PFSK-1 (cell line): ENCODE data around the gene HACD2.

Experiments used
- FOXP2 ChIP-seq: optimal IDR thresholded peaks from 2 replicates; pipeline ENCODE3; 2011; ENCODE audit warnings: borderline replicate concordance, control low read depth, inconsistent platforms; ENCODE audit not compliant: insufficient read depth; ENCODE audit errors: extremely low read length, extremely low read depth
- POLR2AphosphoS5 ChIP-seq: IDR thresholded peaks from 2 replicates; pipeline ENCODE4 v1.6.1; 2012; ENCODE audit warnings: low read depth, mild to moderate bottlenecking, control low read depth, low read length, moderate library complexity
- REST ChIP-seq, 2 experiments: IDR thresholded peaks; 2 replicates each; pipeline versions ENCODE4 v1.6.1 to v1.8.0; 2011 to 2012; ENCODE audit warnings: low read depth in 2 of 2, low read length in 2 of 2, control low read depth in 1 of 2, inconsistent platforms in 1 of 2, mild to moderate bottlenecking in 1 of 2, moderate library complexity in 1 of 2; ENCODE audit not compliant: insufficient read depth in 1 of 2
- SIN3A ChIP-seq: IDR thresholded peaks from 2 replicates; pipeline ENCODE4 v1.6.1; 2012; ENCODE audit warnings: mild to moderate bottlenecking, low read length, moderate library complexity, borderline replicate concordance; ENCODE audit not compliant: insufficient read depth
- TAF1 ChIP-seq: IDR thresholded peaks from 2 replicates; pipeline ENCODE4 v1.6.1; 2012; ENCODE audit warnings: low read length, control low read depth, borderline replicate concordance; ENCODE audit not compliant: insufficient read depth

HACD2 gene

GRCh38 chr3:123485551-123485950 lies 99.3 kb downstream of the HACD2 start:
- TF ChIP-seq REST (IDR thresholded peaks at IDR 0.05; ENCODE audit: insufficient read depth in 1 of 2, low read depth in 2 of 2, low read length in 2 of 2), result no peak
- no peak for TF ChIP-seq SIN3A
- TF ChIP-seq TAF1, result no peak
- TF ChIP-seq POLR2AphosphoS5, result no peak
- no peak for TF ChIP-seq FOXP2

DNA sequence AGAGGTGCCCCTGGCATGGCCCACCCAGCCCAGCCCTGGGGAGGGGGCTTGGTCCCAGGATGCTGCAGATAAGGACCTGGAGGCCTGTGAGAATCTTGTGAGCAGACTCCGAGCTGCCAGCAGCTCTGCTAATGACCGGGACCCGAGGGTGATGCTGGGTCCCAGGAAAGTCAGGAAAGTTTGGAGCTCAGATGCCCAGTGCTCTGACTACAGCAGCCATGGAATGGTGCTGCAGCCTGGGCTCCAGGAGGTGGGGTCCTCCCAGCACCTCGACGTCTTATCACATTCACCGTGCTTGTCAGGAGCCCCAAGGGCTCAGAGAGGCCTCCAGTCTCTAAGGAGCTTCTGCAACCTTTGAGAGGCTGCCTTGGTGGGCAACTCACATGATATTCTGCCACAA lies 101.7 kb downstream of the HACD2 start:
- TF ChIP-seq FOXP2 (no peak), POLR2AphosphoS5 (no peak), TAF1 (no peak), SIN3A (no peak), REST (IDR thresholded peaks at IDR 0.05; ENCODE audit: insufficient read depth in 1 of 2, low read depth in 2 of 2, low read length in 2 of 2) (no peak)

DNA sequence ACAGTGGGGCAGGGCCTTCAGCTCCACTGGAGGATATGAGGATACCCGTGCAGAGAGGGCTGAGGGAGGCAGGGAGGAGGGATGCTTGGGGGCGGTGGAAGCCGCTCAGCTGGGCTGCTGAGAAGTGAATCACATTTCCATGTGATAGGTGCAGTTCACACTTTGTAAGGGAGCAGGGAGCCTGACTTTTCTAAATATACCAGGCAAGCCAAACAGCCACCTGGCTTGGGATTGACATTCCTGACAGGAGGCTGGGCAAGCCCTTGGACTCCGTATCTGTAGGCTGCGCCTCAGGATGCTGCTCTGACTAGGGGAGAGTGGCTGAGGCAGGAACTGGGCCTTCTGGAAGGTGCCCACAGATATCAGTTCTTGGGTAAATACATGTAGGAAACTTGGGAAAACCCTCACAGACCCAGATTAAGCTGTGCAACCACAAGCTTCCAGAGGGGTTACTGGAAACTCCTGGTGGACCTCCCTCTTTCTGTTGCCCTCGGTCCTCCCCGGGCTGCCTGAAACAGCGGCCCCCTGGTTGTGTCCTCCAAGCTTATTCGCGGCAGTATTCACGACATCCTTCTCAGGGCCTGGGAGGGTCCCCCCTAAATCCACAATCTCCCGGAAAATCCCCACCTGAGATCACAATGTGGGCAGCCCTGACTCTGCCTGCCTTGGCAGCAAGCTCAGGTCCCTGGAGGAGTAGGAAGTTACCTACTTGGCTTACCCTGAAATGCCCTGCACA lies 103.0 kb downstream of the HACD2 start:
- no peak for TF ChIP-seq SIN3A
- no peak for TF ChIP-seq POLR2AphosphoS5
- no peak for TF ChIP-seq TAF1
- no peak for TF ChIP-seq FOXP2
- no peak for TF ChIP-seq REST (IDR thresholded peaks at IDR 0.05; ENCODE audit: insufficient read depth in 1 of 2, low read depth in 2 of 2, low read length in 2 of 2)

- TF ChIP-seq REST (IDR thresholded peaks at IDR 0.05; ENCODE audit: insufficient read depth in 1 of 2, low read depth in 2 of 2, low read length in 2 of 2), result no peak
- no peak for TF ChIP-seq TAF1
- no peak for TF ChIP-seq POLR2AphosphoS5
- no peak for TF ChIP-seq SIN3A
- no peak for TF ChIP-seq FOXP2
These were observed 103.8 kb downstream of the HACD2 start for GRCh38 chr3:123481071-123481470.

DNA sequence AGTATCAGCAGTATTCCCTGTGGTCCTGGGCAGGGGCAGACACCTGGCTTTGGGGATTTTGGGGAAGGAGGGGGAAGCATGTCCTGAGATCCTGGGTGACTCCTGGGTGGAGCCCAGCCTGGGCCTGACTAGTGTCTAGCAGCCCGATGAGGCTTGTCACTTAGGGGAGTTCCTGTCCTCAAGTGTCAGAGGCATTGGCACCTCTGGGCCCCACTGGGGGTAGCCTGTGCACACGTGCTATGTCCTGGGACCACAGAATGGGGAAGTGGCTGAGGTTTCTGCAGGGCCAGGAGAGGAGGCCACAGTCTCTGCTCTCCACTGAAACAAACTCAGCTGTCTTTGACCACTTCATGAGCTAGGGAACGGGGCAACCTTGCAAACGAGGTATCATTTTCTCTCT lies 104.4 kb downstream of the HACD2 start:
- TF ChIP-seq REST (IDR thresholded peaks at IDR 0.05; ENCODE audit: insufficient read depth in 1 of 2, low read depth in 2 of 2, low read length in 2 of 2) (no peak), FOXP2 (no peak), TAF1 (no peak), SIN3A (no peak), POLR2AphosphoS5 (no peak)
